Fibroblast of mammary gland (primary cell): ENCODE measurements around the gene KCTD4.

Experiments
- DNase-seq: peaks from one replicate; pipeline ENCODE4 v3.0.0-alpha.2; 2010; ENCODE audit warnings: low read depth
- H3K4me3 ChIP-seq: 2 replicates; pipeline ENCODE4 v1.5.1; 2011; ENCODE audit warnings: low read depth, mild to moderate bottlenecking, low read length, moderate library complexity; ENCODE audit not compliant: control insufficient read depth
- CTCF ChIP-seq: conservative IDR thresholded peaks from 2 replicates; pipeline ENCODE4 v1.5.1; 2011; ENCODE audit warnings: low read depth, low read length, inconsistent platforms; ENCODE audit not compliant: control insufficient read depth, insufficient read depth

KCTD4 gene

DNA sequence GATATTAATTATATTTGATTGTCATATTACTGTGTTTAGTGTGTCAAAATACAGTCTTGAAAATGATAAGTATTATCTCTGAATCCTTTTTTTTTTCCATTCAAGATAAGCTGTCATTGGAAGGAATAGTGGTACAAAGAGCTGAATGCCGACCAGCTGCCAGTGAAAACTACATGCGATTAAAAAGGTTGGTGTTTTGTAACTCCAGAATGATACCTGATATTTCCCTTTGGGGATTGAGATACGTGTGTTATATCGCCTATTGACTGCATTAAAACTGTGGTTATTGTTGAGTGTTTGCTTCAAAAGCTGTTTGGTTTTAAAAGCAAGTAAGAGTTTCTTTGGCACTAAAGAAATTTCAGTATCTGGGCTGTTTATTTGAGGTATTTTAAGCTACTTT is 6.5 kb upstream of the KCTD4 start:
- H3K4me3 ChIP-seq, result no peak overlapping the region
- TF ChIP-seq CTCF, result no peak
- DNase-seq, result no peak

DNA sequence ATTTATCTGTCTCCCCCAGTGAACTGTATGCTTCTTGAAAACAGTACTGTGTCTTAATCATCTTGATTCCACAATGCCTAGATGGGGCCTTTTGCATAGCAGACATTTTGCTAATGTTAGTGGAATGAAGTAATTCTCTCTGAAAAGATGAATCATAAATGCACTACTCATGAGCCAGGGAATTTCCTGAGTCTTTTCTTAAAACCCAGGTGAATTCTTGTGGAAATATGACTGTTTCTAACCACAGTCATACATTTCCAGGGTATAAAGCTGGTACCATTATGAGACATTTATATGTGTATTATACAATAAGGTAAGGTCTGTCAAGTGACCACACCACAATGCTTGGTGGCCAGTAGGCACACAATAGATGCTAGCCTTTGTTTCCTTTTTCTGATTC is 5.5 kb upstream of the KCTD4 start:
- H3K4me3 ChIP-seq, result no peak overlapping the region
- DNase-seq, result peak; percentile 92
- TF ChIP-seq CTCF, result no peak

GRCh38 chr13:45205124-45205523 is 4.3 kb upstream of the KCTD4 start:
- H3K4me3 ChIP-seq, result no peak overlapping the region
- TF ChIP-seq CTCF, result no peak
- DNase-seq, result no peak

DNA sequence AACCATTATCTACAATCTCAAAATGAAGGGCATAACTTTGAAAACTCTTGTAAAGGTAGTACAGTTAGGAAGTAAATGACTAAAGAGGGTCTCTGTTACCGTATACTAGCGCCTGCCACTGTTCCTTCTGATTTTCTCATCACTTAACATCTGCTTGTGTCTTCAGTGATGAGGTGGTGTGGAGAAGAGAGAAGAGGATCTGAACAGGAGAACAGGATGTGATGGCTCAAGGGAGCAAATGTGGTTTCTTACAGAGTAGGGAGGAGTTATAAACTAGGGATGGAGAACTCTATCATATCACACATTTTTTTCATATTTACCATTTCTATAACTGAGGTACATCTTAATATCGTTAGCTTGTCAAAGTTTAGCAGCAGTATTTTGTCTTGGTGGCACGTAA is 1.1 kb downstream of the KCTD4 start:
- H3K4me3 ChIP-seq, result no peak overlapping the region
- TF ChIP-seq CTCF, result no peak
- no peak for DNase-seq

- no peak for TF ChIP-seq CTCF
Measured at GRCh38 chr13:45198924-45199323, 1.9 kb downstream of the KCTD4 start.

GRCh38 chr13:45198041-45198440 is 2.8 kb downstream of the KCTD4 start:
- no peak overlapping the region for H3K4me3 ChIP-seq
- DNase-seq, result no peak
- TF ChIP-seq CTCF, result no peak

More at GRCh38 chr13:45198924-45199323, 1.9 kb downstream of the KCTD4 start:
- no peak overlapping the region for H3K4me3 ChIP-seq
- no peak for DNase-seq

DNA sequence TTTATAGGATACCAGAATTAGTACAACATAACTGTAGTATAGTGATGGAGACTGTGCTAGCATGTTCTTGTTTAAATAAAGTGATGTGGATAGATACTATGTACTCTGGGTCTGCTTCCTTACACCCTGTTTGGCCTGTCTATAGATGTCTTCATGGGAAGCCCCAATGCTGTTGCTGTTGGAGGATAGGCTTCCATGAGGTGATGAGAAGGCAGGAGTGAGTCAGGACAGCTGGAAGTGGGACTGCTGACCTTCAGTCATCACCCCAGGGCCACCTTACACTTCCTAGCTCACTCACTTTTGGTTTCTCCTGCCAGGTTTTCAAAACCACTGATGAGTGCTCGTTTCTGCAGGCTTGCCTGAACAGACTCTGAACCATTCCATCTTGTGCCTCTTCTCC is 4.2 kb downstream of the KCTD4 start:
- no peak for TF ChIP-seq CTCF
- no peak overlapping the region for H3K4me3 ChIP-seq
- DNase-seq, result peak; percentile 89
